22Rv1 (cell line): Measurements from ENCODE around the gene EPHA10.

ENCODE experiments used
- ZFX ChIP-seq: fragments of 450-650 bp; IDR thresholded peaks from 2 replicates; pipeline ENCODE4 v1.6.1; 2017; ENCODE audit warnings: antibody characterized with exemption, borderline replicate concordance
- TF ChIP-seq, protein P1 (sequence below): fragments of 450-650 bp; IDR thresholded peaks from 2 replicates; pipeline ENCODE4 v1.5.1; 2017; ENCODE audit warnings: mild to moderate bottlenecking

DNA sequence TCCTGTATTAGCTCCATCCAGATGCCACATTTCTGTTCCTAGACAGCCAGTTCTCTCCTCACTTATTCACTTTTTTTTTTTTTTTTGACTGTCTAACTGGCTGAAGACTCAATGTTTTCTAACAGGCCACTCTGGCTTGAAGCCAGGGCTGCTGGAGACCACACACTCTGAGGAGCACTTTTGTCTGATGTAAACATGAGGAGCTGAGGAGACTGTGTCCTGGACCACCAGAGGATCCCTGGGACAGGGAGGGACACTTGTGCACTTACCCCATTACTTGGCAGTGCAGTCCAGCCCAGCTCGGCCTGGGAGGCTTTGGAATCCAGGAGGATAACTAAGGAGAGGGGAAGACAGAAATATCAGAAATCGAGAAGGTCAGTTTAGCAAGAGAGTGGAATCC lies 2.4 kb downstream of the EPHA10 start:
- TF ChIP-seq, protein P1, sequence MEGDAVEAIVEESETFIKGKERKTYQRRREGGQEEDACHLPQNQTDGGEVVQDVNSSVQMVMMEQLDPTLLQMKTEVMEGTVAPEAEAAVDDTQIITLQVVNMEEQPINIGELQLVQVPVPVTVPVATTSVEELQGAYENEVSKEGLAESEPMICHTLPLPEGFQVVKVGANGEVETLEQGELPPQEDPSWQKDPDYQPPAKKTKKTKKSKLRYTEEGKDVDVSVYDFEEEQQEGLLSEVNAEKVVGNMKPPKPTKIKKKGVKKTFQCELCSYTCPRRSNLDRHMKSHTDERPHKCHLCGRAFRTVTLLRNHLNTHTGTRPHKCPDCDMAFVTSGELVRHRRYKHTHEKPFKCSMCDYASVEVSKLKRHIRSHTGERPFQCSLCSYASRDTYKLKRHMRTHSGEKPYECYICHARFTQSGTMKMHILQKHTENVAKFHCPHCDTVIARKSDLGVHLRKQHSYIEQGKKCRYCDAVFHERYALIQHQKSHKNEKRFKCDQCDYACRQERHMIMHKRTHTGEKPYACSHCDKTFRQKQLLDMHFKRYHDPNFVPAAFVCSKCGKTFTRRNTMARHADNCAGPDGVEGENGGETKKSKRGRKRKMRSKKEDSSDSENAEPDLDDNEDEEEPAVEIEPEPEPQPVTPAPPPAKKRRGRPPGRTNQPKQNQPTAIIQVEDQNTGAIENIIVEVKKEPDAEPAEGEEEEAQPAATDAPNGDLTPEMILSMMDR: no peak
- no peak for TF ChIP-seq ZFX
